ENCODE results near the gene TMEM40.
A peak's percentile ranks its signal among the peaks of the same experiment; 100 is the strongest.
"Not testable (repeated sequence)": the region's sequence is repeated elsewhere in the genome, so short reads cannot be mapped to it uniquely, and the experiment has no call there.

TMEM40 gene

DNA sequence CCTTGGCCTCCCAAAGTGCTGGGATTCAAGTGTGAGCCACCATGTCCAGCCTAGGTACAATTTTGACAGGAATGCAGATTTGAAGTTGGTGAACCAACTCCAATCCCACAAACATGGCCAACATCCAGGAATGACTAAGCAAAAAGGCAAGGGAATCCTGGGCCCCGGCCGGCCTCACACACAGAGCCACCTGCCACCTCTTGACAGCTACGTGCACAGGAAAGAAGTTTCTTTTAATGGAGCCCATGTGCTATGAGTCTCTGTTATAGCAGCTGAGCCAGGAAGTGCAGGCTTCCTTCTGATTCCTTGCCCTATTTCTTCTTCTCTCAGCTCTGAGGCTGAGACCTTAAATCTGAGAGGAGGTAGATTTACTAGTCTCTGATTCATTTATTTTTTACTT is 8.8 kb downstream of the TMEM40 start:
- no peak for DNase-seq

DNA sequence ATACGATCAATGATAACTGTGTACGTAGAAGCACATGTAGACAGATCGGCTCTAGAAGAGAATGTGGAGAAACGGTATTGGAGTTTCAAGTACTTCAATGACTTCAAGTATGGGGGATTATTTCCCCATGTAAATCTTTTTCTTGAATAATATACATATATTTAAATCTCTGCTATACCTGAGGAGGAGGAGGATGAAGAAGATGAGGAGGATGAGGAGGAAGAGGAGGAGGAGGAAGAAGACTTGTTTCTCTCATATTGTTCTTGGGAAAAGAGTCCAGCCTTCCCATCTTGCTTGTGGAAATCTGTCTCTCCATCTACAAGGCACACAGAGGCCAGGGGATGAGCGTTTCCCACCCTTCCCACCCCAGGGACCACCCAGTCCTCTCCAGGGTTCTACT is 10.6 kb downstream of the TMEM40 start:
- DNase-seq: no peak

DNA sequence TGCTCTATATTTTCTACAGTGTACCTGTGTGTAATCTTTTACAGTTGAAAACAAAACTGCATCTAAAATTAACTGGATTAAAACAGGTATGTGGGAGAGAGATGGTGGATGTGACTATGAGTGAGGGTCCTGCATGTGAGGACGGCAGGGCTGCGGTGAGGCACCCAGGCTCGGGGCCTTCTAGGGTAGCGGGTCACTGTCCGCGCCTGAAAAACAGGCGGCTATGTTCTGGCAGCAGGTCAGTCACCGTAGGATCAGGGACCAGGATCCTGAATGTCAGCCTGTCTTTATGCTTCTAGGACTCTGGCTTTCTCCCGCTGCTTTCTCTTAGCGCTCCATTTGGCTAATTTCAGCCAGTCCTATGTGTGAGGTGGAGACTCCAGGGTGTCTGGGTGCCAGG is 12.6 kb downstream of the TMEM40 start:
- DNase-seq: no peak

DNA sequence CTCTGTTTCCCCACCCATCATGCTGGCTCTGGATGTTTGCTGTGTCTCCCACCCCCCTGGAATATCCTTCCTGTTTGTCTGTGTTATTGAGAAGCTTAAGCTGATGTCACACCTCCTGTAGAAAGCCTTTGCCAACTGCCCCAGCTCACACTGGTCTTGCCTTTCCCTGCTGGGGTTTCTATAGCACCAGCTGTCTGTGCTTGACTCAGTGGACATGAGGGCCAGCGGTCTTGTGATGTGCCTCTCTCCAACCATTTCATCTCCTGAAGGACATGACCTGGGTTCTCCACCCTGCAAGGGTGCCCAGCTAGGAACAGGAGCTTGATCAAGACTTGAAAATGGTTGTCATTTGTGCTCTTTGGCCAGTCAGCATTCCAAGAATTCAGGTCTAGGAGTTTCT is 14.7 kb downstream of the TMEM40 start:
- no peak for DNase-seq

DNA sequence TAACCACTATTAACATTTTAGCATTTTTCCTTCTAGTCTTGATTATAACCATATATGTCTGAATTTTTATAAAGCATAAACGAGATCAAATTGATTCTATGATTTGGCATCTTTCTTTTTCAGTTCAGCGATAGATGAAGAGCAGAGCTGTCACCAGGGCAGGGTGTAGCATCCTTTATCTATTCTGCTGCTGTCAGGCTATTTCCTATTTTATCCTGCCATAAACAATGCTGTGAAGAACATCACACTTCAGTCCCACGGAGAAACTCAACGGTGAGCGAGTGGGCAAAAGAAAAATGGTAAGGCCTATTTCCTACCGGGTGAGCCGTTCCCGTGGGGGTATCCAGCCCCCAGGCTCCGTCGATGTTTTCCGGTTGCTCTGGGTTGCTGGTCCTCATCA is 15.5 kb downstream of the TMEM40 start:
- DNase-seq: no peak

DNA sequence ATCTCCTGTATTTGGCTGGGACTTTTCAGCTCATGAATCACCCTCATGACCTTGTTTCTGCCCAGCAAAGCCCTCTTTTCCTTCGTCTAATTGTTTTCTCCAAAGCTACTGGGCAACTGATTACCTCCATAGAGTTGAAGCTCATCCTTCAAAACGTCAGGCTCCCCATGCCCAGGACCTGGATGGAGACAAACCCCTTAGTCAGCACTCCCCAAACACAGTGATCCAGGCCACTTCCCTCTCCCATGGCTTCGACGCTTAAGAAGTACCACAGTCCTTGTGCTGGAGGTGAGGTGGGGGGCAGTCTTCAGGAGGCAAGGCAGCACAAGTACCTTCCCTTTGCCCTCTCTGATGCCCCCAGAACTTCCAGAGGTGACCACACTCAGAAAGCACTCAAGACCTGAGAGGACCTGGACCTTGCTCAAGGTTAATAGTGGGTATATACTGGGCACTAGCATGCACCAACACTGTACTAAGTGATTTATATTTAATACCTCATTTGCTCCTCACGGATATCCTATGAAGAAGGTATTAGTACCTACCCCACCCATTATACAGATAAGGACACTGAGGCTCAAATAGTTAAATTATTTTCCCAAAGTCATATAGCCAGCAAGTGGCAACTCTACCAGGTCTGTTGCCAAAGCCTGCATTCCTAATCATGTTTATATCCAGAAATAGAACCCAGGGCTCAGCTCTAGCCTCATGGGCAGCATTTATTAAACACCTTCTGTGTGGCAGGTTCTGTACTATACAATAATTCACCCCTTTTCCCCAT is 16.5 kb downstream of the TMEM40 start:
- DNase-seq: no peak

DNA sequence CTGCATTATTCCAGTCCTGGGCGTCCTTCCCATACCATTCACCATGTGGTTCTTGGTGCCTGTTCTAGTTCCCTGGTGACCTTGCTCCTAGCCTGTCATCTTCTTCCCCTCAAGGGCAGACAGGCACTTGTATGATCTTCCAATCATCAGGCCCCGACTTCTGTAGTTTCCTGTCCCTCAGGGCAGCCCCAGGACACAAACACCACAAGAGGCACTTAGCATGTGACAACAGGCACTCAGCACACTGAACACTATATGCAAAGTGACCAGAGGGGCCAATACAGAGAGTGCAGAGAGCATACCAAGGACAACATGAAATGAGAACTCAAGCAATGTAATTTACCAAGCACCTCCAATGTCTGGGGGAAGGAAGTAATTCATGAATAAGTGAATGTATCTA is 17.9 kb downstream of the TMEM40 start:
- DNase-seq: no peak

DNA sequence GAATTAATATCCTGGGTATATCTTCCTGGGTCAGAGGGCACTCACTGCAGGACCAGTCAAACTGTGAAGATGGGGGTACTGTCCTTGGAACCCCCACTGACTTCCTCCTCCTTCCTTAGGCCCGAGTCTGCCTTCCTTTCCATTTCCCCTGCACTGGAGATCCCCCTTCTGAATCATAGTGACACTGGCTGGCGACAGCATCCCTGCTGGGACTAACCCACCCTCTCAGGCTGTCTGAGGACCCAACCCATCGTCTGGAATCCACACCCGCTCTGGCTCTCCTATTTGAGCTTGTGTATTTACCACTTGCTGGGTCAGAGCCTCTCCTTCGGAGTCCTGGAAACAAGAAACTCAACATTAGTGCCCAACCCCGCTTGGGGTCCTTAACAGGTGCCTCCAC is 21.2 kb downstream of the TMEM40 start:
- DNase-seq: no peak

DNA sequence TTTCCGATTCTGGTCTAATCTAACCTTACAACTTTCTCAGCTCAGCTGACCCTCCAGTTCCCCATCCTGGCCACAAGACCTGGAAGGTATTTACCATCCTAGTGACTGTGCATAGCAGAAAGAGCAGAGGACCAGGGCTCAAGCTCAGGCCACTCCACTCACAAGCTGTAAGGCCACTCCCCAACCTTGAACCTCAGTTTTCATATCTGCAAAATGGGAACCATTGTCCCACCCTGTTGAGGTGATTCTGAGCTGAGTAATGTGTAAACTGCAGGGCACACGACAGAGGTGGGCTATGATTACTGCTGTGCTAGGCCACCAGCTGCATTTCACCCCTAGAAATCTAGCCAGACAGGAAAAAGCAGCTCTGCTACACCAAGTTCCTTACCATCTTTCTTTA is 21.7 kb downstream of the TMEM40 start:
- no peak for DNase-seq

DNA sequence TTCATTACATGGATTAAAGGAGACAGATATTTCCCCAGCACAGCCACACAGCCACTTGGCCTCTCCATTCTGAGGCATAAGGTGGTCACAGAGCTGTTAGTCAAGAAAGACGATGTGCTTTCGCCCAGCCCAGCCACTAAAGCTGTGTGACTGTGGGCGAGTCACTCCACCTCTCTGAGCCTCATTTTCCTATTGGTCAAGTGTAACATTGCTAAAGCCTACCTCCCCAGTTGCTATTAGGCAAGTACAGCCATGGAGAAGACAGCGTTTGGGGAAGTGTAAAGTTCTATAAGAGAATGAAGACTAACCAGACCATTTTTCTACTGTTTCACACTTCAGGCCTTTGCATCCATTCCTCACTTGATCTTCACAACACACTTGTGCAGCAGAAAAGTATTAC is 24.1 kb downstream of the TMEM40 start:
- no peak for DNase-seq

DNA sequence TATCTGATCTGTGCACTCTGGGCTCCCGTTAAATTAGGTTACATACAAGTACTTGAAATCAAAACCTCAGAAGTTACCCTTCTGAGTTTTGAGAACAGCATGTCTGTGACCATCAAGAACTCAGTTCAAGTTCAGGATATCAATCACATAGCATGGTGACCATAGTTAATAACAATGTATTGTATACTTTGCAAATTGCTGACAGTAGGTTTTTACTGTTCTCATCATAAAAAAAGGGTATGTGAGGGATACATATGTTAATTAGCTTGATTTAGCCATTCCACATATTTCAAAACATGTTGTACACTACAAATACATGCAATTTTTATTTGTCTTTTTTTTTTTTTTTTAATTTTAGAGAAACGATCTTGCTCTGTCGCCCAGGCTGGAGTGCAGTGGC is 25.5 kb downstream of the TMEM40 start:
- no peak for DNase-seq

DNA sequence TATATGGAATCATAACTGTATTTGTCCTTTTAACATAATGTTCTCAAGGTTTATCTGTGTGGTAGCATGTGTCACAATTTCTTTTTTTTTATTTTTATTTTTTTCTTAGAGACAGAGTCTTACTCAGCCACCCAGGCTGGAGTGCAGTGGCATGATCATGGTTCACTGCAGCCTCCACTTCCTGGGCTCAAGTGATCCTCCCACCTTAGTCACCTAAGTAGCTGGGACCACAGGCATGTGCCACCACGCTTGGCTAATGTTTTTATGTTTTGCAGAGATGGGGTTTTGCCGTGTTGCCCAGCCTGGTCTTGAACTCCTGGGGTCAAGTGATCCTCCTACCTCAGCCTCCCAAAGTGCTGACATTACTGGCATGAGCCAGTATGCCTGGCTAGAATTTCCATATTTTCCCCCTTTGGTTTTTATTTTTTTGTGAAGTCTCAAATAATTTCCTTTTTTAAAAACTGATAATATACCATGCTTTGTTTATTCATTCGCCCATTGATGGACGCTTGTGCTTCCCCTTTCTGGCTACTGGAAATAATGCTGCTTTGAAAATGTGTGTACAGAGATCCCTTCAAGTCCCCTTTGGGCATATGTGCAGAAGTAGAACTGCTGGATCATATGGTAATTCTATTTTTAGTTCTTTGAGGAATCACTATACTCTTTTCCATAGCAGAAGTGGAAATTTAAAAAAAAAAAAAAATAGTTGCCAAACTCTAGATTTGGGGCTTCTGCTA is 28.4 kb downstream of the TMEM40 start:
- no peak for DNase-seq

DNA sequence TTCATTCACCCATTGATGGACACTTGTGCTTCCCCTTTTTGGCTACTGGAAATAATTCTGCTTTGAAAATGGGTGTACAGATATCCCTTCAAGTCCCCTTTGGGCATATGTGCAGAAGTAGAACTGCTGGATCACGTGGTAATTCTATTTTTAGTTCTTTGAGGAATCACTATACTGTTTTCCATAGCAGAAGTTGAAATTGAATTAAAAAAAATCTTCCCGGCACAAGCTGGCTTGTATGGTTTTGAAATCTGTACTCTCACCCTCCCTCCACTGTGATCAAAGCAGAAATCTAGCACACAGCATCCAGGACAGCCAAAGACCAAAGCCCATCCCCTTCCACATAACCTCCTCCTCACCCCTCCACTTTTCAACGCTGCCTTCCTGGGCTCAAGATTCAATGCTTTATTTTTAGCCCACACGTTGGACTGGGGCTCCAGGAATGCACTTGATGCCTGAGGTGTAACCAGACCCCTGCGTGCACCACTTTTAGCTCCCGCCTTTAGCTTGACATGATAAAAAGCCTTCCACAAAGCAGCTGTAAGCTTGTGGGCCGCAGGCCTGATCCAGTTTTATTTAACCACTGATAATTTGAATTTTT is 29.9 kb downstream of the TMEM40 start:
- DNase-seq: no peak

DNA sequence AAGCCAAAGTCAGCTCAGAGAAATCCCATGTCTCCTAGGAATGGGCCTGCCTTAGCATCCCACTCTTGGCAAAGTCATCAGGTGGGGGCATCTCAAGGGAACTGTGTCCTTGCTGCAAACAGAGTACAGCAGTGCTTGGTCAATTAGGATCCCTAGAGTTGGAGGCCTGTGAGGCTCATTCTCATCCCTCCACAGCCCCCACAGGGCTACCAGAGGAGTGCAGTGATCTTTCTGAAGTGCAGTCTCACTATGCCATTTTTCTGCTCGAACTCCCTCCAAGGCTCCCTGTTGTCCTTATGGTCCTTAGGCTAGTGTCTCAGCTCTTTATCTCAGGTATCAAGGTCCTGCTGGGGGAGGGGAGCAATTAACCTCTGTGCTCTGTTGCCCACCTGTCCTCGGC is 31.1 kb downstream of the TMEM40 start:
- DNase-seq: no peak

DNA sequence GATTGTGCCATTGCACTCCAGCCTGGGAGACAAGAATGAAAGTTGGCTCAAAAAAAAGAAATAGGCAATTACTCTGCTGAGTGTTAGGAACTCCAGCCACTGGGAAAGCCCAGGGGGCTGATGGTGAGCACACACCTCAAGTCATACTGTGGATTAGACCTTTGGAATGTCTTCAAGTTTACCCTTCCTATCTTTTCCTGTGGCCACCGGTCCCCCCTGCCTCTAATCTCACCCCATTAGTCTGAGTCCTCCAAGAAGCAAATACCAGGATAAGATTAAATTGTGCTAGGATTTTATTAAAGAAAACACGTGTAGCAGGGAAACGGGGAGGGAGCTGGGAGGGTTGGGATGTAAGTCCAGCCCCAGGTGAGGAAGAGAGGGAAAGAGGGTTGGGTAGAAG is 31.6 kb downstream of the TMEM40 start:
- no peak for DNase-seq

DNA sequence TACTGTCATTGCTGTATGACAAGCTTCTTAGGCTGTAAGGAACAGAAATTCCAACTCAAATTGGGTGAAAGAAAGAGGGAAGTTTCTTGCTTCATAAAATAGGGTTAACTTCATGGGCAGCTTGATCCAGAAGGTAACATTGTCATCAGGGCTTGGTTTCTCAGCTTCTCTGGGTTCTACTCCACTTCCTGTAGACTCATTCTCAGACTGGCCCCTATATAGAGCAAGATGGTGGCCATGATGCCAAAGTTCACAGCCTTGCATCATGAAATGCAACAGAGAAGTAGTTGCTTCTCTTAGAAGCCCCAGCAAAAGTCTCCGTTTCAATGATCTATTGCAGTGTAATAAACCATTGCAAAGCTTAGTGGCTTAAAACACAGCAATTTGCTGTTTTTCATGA is 33.6 kb downstream of the TMEM40 start:
- no peak for DNase-seq

DNA sequence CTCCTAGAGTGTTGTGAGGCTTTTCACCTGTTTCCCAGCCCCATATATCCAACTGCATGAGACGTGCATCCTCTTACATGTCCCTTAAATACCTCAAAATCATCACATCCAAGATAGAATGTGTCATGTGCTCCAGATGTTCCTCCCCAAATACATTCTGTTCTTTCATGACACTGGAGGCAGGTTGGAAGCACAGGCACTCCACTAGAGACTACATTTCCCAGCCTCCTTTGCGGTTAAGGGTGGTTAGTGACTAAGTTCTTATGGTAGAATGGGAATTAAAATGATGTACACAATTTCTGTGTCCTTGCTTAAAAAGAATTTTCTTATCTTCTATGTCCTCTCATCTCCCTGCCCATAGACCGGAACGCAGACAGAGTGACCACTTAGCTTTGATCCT is 34.3 kb downstream of the TMEM40 start:
- no peak for DNase-seq

DNA sequence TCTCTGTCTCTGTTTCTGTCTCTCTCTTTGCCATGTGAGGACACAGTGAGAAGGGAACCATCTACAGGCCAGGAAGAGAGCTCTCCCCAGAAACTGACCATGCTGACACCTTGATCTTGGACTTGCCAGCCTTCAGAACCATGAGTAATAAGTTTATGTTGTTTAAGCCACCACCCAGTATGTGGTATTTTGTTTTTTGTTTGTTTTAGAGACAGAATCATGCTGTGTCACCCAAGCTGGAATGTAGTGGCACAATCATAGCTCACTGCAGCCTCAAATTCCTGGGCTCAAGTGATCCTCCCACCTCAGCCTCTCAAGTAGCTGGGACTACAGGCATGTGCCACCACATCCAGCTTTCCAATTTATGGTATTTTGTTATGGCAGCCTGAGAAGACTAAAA is 35.7 kb downstream of the TMEM40 start:
- DNase-seq: not testable (repeated sequence)

DNA sequence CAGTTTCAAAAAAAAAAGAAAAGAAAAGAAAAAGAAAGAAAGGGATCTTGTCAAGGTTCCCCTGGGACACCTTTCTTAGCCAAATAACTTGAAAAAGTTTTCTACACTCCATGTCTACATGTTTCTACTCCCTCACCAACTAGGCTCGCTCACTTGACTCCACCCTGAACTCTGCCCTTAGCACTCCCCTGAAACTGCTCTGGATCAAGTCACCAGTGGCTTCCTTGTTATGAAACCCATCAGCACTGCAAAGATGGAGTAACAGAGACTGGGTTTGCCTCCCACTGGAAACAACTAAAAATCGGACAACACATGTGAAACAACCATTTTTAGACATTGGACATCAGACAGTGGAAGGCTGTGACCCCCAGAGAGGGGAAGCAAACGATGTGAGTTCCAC is 36.8 kb downstream of the TMEM40 start:
- no peak for DNase-seq

DNA sequence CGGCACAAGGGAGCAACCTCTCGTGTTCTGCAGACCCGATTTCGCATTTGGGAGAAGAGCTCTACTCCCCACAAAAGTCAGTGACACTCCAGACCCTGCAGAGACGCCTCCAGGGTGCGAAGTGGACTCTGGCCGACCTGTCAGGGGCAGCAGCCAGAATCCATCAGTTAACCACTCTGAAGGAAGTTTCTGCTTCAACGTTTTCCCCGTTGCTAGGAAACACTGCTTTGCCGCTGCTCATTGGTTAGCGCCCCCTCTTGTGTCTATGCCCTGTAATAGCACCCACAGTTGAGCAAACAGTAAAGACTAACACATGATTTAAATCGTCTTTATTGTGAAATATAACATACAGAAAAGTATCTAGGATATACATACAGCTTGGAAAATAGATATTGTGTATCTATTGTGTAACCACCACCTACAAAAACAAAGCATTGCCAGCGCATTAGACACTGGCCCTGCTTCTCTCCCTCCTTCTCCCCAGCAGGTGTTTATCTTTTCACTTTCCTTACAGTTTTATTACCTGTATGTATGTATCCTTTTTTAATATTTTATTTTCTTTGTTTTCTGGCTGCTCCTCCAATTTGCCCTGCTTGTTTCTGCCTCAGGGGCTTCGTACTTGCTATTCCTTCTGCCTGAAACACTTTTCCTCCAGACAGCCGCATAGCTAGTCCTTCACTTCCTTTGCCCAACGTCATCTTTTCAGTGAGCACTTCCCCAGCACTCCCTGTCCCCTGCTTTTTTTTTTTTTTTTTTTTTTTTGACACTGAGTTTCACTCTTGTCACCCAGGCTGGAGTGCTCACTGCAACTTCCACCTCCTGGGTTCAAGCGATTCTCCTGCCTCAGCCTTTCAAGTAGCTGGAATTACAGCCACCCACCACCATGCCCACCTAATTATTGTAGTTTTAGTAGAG is 38.8 kb downstream of the TMEM40 start:
- peak; percentile 53 for DNase-seq

DNA sequence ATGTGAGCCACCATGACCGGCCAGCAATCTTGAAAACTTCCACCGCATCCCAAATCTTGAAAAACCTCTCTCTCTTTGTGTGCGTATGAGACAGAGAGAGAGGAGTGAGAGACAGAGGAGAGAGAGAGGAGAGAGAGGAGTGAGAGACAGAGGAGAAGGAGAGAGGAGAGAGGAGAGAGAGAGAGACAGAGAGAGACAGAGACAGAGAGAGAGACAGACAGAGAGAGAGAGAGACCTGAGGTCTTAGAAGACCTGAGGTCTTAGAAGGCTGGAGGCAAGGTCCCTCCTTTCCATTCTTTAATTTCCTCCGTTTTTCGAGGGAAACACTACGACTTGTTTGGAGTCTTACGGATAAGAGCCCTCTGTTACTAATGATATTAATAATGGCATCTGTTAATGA is 39.5 kb downstream of the TMEM40 start:
- no peak for DNase-seq

DNA sequence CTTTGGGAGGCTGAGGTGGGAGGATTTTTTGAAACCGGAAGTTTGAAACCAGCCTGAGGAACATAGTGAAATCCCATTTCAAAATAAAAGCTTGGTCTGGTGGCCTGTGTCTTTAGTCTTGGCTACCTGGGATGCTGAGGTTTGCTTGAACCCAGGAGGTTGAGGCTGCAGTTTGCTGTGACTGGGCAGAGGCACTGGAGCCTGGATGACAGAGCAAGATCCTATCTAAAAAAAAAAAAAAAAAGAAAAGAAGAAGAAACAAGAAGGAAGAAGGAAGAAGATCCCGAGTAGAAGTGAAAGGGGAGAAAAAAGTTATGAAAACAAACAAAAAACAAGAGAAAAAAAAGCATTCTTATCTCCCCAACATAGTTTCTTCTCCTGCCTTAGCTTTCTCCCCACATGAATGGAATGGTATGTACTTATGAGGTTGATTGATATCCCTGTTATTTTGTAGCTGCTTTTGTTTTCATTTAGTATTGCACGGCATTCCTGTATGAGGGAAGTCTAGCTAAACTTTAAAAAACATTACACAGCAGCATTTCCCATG is 42.4 kb downstream of the TMEM40 start:
- no peak for DNase-seq

DNA sequence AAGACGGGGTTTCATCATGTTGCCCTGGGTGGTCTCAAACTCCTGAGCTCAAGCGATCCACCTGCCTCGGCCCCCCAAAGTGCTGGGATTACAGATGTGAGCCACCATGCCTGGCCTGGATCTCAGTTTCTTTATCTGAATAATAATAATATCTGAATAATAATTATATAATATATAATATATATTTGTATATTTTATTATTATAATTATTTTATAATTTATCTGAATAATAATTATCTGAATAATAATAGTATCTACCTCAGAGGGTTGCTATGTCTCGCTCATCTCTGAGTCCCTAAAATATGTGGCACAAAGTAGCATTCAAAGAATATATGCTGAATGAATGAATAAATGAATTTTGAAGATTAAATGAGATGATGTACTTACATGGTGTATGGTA is 44.8 kb downstream of the TMEM40 start:
- no peak for DNase-seq
